ENCODE measurements around the gene SLAMF1. TPM values are rescaled to one million over a fixed set of nuclear protein-coding genes. Genes with fewer than 3 reads are reported as not detected.

Gene SLAMF1
- total and polyA plus RNA-seq, 9 of the 15 experiments (the other 6 are each of a cell fraction or from before 2014, with no cell fraction given) = 0.04 to 0.17 (median 0.11) TPM; not detected in 4

GRCh38 chr1:160570840-160571239 is 76.0 kb downstream of the SLAMF1 start (continued):
- TF ChIP-seq, protein P1, sequence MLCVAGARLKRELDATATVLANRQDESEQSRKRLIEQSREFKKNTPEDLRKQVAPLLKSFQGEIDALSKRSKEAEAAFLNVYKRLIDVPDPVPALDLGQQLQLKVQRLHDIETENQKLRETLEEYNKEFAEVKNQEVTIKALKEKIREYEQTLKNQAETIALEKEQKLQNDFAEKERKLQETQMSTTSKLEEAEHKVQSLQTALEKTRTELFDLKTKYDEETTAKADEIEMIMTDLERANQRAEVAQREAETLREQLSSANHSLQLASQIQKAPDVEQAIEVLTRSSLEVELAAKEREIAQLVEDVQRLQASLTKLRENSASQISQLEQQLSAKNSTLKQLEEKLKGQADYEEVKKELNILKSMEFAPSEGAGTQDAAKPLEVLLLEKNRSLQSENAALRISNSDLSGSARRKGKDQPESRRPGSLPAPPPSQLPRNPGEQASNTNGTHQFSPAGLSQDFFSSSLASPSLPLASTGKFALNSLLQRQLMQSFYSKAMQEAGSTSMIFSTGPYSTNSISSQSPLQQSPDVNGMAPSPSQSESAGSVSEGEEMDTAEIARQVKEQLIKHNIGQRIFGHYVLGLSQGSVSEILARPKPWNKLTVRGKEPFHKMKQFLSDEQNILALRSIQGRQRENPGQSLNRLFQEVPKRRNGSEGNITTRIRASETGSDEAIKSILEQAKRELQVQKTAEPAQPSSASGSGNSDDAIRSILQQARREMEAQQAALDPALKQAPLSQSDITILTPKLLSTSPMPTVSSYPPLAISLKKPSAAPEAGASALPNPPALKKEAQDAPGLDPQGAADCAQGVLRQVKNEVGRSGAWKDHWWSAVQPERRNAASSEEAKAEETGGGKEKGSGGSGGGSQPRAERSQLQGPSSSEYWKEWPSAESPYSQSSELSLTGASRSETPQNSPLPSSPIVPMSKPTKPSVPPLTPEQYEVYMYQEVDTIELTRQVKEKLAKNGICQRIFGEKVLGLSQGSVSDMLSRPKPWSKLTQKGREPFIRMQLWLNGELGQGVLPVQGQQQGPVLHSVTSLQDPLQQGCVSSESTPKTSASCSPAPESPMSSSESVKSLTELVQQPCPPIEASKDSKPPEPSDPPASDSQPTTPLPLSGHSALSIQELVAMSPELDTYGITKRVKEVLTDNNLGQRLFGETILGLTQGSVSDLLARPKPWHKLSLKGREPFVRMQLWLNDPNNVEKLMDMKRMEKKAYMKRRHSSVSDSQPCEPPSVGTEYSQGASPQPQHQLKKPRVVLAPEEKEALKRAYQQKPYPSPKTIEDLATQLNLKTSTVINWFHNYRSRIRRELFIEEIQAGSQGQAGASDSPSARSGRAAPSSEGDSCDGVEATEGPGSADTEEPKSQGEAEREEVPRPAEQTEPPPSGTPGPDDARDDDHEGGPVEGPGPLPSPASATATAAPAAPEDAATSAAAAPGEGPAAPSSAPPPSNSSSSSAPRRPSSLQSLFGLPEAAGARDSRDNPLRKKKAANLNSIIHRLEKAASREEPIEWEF (CRISPR knock-in tag; IDR thresholded peaks at IDR 0.05) = no peak
- TF ChIP-seq SMAD3 (CRISPR knock-in tag; conservative IDR thresholded peaks at IDR 0.05) (no peak), EP400 (IDR thresholded peaks at IDR 0.05) (no peak), POLR2AphosphoS2 (IDR thresholded peaks at IDR 0.05; ENCODE audit: low read length) (no peak), TAF7 (tag; IDR thresholded peaks at IDR 0.05) (no peak), ARHGAP35 (IDR thresholded peaks at IDR 0.05; ENCODE audit: partially characterized antibody) (no peak), PRPF4 (IDR thresholded peaks at IDR 0.05; ENCODE audit: insufficient read depth, low read depth, low read length, poor library complexity, severe bottlenecking) (no peak), FOXO4 (CRISPR knock-in tag; IDR thresholded peaks at IDR 0.05) (no peak), MAFG (tag; conservative IDR thresholded peaks at IDR 0.05) (peak; percentile 53), NFATC3 (IDR thresholded peaks at IDR 0.05) (no peak), DACH1 (IDR thresholded peaks at IDR 0.05; ENCODE audit: partially characterized antibody) (no peak), SETDB1 (IDR thresholded peaks at IDR 0.05; ENCODE audit: low read length) (no peak), HCFC1 (IDR thresholded peaks at IDR 0.05; ENCODE audit: low read depth, low read length) (no peak), ZNF408 (CRISPR knock-in tag; IDR thresholded peaks at IDR 0.05; ENCODE audit: low read depth) (no peak), C11orf30 (IDR thresholded peaks at IDR 0.05; ENCODE audit: low read depth) (peak; percentile 60)
- TF ChIP-seq, protein P2, sequence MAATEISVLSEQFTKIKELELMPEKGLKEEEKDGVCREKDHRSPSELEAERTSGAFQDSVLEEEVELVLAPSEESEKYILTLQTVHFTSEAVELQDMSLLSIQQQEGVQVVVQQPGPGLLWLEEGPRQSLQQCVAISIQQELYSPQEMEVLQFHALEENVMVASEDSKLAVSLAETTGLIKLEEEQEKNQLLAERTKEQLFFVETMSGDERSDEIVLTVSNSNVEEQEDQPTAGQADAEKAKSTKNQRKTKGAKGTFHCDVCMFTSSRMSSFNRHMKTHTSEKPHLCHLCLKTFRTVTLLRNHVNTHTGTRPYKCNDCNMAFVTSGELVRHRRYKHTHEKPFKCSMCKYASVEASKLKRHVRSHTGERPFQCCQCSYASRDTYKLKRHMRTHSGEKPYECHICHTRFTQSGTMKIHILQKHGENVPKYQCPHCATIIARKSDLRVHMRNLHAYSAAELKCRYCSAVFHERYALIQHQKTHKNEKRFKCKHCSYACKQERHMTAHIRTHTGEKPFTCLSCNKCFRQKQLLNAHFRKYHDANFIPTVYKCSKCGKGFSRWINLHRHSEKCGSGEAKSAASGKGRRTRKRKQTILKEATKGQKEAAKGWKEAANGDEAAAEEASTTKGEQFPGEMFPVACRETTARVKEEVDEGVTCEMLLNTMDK (IDR thresholded peaks at IDR 0.05; ENCODE audit: borderline replicate concordance, insufficient read depth, low read depth, low read length, poor library complexity, severe bottlenecking) = no peak
- TF ChIP-seq, protein P3, sequence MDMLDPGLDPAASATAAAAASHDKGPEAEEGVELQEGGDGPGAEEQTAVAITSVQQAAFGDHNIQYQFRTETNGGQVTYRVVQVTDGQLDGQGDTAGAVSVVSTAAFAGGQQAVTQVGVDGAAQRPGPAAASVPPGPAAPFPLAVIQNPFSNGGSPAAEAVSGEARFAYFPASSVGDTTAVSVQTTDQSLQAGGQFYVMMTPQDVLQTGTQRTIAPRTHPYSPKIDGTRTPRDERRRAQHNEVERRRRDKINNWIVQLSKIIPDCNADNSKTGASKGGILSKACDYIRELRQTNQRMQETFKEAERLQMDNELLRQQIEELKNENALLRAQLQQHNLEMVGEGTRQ (CRISPR knock-in tag; IDR thresholded peaks at IDR 0.05) = no peak
- TF ChIP-seq, protein P4, sequence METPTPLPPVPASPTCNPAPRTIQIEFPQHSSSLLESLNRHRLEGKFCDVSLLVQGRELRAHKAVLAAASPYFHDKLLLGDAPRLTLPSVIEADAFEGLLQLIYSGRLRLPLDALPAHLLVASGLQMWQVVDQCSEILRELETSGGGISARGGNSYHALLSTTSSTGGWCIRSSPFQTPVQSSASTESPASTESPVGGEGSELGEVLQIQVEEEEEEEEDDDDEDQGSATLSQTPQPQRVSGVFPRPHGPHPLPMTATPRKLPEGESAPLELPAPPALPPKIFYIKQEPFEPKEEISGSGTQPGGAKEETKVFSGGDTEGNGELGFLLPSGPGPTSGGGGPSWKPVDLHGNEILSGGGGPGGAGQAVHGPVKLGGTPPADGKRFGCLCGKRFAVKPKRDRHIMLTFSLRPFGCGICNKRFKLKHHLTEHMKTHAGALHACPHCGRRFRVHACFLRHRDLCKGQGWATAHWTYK (CRISPR knock-in tag; IDR thresholded peaks at IDR 0.05) = no peak
